GM18520 (cell line): ENCODE measurements around the gene ADH1C.

Experiments used
- ATAC-seq: cut with Tn5 transposase; IDR thresholded peaks from one replicate; pipeline ENCODE4 v1.9.1; 2021; ENCODE audit not compliant: unreplicated experiment

ADH1C gene

GRCh38 chr4:99305638-99306400, 46.7 kb downstream of the ADH1C start:
- ATAC-seq = no peak

DNA sequence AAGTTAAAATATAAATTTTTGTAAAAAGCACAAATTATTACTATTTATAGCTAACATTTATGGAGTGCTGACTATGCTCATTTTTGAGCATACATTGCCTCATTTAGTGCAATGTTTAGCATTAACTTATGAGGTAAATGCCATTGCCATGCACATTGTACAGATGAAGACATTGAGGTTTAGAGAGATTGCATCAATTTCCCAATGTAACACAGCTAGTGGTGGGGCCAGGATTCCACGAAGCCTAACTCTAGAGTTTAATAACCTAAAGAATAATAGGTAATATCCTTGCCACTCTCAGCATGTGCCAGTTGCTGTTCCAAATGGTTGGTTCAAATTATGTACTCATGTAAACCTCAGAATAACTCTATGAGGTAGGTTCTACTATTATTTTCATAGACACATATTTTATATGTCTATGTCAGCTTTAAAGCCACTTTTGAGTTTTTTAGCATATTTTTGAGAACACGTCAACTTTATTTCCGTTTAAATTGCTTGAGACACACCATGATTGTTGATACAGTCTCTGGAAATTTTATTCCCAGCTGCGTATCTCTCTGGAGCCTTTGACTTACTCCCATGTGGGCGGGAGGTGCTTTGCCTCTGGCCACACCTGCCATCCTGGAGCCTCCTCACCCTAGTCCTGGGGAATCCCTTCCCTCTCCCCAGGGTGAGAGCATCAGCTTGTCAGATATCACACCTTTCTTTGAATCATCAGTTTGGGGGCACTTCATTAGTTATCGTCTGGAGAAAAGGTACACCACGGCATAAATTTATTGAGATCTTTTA, 51.0 kb downstream of the ADH1C start:
- ATAC-seq = no peak

DNA sequence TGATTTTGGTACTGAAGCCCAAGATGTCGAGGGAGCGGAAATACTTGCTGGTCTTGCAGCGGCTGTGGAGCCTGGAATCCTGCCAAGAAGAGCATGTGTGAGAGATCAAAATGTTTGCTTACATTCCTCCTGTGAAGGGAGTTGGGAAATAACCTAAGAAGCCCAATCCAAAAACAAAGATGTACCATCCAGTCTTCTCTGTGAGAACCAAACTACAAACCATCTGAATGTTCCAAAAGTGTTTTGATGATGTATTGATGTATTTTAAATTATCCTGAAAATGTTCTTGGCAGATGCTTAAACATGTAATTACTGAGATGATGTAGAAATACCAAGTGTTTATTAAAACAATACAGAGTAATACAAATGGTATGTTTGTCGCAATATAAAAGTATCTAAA, 51.6 kb downstream of the ADH1C start:
- ATAC-seq = no peak

DNA sequence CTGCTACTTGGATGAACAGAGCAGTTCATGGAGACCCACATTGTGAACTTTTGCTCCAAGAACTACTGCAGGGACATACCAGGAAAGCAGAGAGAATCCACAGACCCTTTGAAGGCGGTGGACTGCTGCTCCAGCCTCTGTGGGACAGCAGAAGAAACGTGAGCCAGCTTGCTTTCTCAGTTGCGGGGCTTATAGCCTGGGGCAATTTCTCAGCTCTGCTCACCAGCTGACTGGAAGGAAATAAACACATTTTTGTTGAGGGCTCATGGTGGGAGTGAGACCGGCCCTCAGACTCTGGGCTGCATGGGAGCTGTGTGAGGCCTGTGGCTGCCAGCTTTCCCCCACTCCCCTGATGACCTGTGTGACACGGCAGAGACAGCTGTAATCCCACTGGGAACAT, 59.2 kb downstream of the ADH1C start:
- no peak for ATAC-seq

- no peak for ATAC-seq
Measured at GRCh38 chr4:99290848-99291786, 61.4 kb downstream of the ADH1C start, which contains the start of gene ADH1A. ADH1A (minus strand) TSS chr4:99290985; CDS start chr4:99290914, 71 bp downstream.
